RPMI8226 (cell line): ENCODE results near the gene TNKS1BP1.
A peak's percentile ranks its signal among the peaks of the same experiment; 100 is the strongest.

Source experiments
- DNase-seq: peaks from one replicate; pipeline ENCODE4 v3.0.0-alpha.2; 2015

Gene TNKS1BP1

GRCh38 chr11:57251491-57252104, 73.2 kb downstream of the TNKS1BP1 start:
- peak; percentile 18 for DNase-seq

GRCh38 chr11:57251037-57251436, 73.7 kb downstream of the TNKS1BP1 start:
- no peak for DNase-seq
